Heart left ventricle (tissue), 16 donors: Measurements from ENCODE around the gene RPP40. TPM values are rescaled to one million over a fixed set of nuclear protein-coding genes. Genes with fewer than 3 reads are reported as not detected.

Experiments
- ATAC-seq, 4 donors: fragments of 200-7000 bp; cut with Tn5 transposase; one replicate each; pipeline ENCODE4 v1.9.1; 2020 to 2022; ENCODE audit warnings: moderate library complexity in 4 of 4, mild to moderate bottlenecking in 3 of 4, moderate number of reproducible peaks in 1 of 4
- DNase-seq, 5 donors: peaks; one replicate each; pipeline ENCODE4 v3.0.0-alpha.2; 2020
- H3K27ac ChIP-seq, 12 donors: fragments of 200-600 bp; sonication (generic) in 4 of 12; one replicate each; pipeline versions ENCODE4 v1.5.0 to v1.8.0; 2016 to 2022; ENCODE audit warnings: mild to moderate bottlenecking in 2 of 12
- H3K27me3 ChIP-seq, 9 donors: fragments of 200-600 bp; sonication (generic) in 2 of 9; one replicate each; pipeline versions ENCODE4 v1.5.1 to v1.8.0; 2016 to 2022; ENCODE audit warnings: mild to moderate bottlenecking in 3 of 9
- H3K36me3 ChIP-seq, 9 donors: fragments of 200-600 bp; sonication (generic) in 2 of 9; one replicate each; pipeline versions ENCODE4 v1.5.0 to v1.8.0; 2018 to 2022; ENCODE audit warnings: mild to moderate bottlenecking in 2 of 9
- H3K4me1 ChIP-seq, 12 donors: fragments of 200-600 bp; sonication (generic) in 4 of 12; one replicate each; pipeline versions ENCODE4 v1.5.0 to v1.8.0; 2016 to 2022; ENCODE audit warnings: mild to moderate bottlenecking in 3 of 12
- H3K4me3 ChIP-seq, 12 donors: fragments of 200-600 bp; sonication (generic) in 4 of 12; one replicate each; pipeline versions ENCODE4 v1.5.0 to v1.8.0; 2017 to 2022; ENCODE audit warnings: mild to moderate bottlenecking in 9 of 12, moderate library complexity in 4 of 12
- H3K9me3 ChIP-seq, 12 donors: fragments of 200-600 bp; sonication (generic) in 4 of 12; one replicate each; pipeline versions ENCODE4 v1.5.0 to v1.8.0; 2016 to 2022; ENCODE audit warnings: mild to moderate bottlenecking in 1 of 12
- POLR2A ChIP-seq, 2 donors: fragments of 450-650 bp; IDR thresholded peaks; one replicate each; pipeline ENCODE4 v1.6.1; 2017; ENCODE audit warnings: antibody characterized with exemption in 2 of 2, mild to moderate bottlenecking in 2 of 2, moderate library complexity in 2 of 2
- WGBS, 4 donors: extraction: QIAGEN DNeasy Blood & Tissue Kit in 2 of 4; methylation state at CpG; one replicate each; pipeline versions ENCODE4 v1.1.5 to v1.1.7; 2013 to 2018; 5-methylcytosine and 5-hydroxymethylcytosine counted together
- intact Hi-C, 10 donors: fragments of 100-400 bp; cut with DNase I; formaldehyde crosslinking; loops; one replicate each; pipeline versions ENCODE4 v1.11.1 to v1.14.2; 2022
- polyA plus RNA-seq, 2 donors: library from polyadenylated mRNA; stranded (reverse); fragments of 200-250 nt; gene quantifications; one replicate each; pipeline ENCODE4 v1.2.3, GENCODE V29; 2013
- total RNA-seq, 9 donors: library from RNA; depleted of rRNA in 2 of 9; stranded (reverse); fragments of >200 nt in 2 of 9; fragmentation: NEBNext Ultra II Directional in 3 of 9; extraction: Animal tissue kit (Norgen Biotek cat#: 25700) in 3 of 9; gene quantifications; one replicate each; pipeline versions ENCODE4 v1.1.0 to v1.2.4, GENCODE V29; 2016 to 2023
- TF ChIP-seq, protein P1 (sequence below), 12 donors: fragments of 200-600 bp; sonication (generic) in 4 of 12; IDR thresholded peaks; one replicate each; pipeline versions ENCODE4 v1.5.0 to v1.8.0; 2018 to 2022; ENCODE audit warnings: antibody characterized with exemption in 12 of 12, mild to moderate bottlenecking in 5 of 12
- donor health status: ischemic (EF 13 %, LVEDD 7.1; RV severe dilation, severe dysfunction).
- donor health status: healthy with polysubstance abuse.
- donor health status: DM: no; HTN: yes; CAD: no.
- donor health status: DM: no; HTN: no; CAD: no.
- donor health status: ischemic (EF 25% LVEDD 6.9; RV normal size, moderate dysfunction).
- donor health status: ischemic (EF 25% LVEDD 5.7; RV mildly dilated, moderate dysfunction).
- donor health status: healthy.
- donor health status: DM: yes; HTN: yes; CAD: no.
- donor health status: ischemic (EF 35%, LVEDD 5.7; RV mildly dilated, moderate dysfunction).
- donor health status: nonischemic (EF 11% LVEDD 7.7; RV severe dilation, severe dysfunction).
- donor health status: DM: yes; HTN: yes; CAD: no.
- donor health status: PGD.
- donor health status: ischemic (EF 29% LVEDD 5.4; RV normal size, mild dysfunction).
- donor health status: nonischemic (EF 23%, LVEDD 6.1; RV moderate dilation, normal function).

RPP40 gene
- total and polyA plus RNA-seq, 11 donors = 1.8 to 13.7 (median 3.6) TPM

DNA sequence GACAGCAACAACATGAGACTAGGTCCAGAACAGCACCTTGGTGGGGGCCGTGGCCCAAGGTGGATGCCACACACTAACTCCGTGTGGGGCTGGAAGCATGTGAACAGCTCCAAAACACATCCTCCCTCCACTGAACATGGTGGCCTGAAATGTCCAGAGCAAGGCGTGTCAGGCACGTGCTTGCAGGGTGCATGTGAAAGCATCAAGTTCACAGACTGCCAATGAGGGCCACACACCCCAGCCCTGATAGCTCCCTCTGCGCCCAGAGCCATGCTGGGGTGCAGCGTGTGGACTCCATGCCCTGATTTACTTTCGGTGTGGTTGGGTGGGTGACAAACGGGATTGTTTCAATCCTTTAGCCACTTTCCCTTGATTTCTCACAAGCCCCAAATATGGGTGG, 20.1 kb upstream of the RPP40 start:
- peaks cover 0 to 15% (median 2%) of the 10 kb centered on the region in 12 donors for H3K4me1 ChIP-seq
- 95 to 96% (median 96%) methylated on average over 6 to 8 of the region's 8 CpGs for WGBS, 4 donors
- no peak overlapping the region for H3K4me3 ChIP-seq
- TF ChIP-seq POLR2A (IDR thresholded peaks at IDR 0.05) = no peak
- TF ChIP-seq, protein P1, sequence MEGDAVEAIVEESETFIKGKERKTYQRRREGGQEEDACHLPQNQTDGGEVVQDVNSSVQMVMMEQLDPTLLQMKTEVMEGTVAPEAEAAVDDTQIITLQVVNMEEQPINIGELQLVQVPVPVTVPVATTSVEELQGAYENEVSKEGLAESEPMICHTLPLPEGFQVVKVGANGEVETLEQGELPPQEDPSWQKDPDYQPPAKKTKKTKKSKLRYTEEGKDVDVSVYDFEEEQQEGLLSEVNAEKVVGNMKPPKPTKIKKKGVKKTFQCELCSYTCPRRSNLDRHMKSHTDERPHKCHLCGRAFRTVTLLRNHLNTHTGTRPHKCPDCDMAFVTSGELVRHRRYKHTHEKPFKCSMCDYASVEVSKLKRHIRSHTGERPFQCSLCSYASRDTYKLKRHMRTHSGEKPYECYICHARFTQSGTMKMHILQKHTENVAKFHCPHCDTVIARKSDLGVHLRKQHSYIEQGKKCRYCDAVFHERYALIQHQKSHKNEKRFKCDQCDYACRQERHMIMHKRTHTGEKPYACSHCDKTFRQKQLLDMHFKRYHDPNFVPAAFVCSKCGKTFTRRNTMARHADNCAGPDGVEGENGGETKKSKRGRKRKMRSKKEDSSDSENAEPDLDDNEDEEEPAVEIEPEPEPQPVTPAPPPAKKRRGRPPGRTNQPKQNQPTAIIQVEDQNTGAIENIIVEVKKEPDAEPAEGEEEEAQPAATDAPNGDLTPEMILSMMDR (IDR thresholded peaks at IDR 0.05) = no peak
- DNase-seq (no peak), ATAC-seq (no peak)
- no peaks in the 10 kb centered on the region for H3K9me3 ChIP-seq
- intact Hi-C loops = no loop called here
- no peak overlapping the region for H3K27ac ChIP-seq
- no peaks in the 10 kb centered on the region for H3K27me3 ChIP-seq
- H3K36me3 ChIP-seq = no peaks in the 10 kb centered on the region

DNA sequence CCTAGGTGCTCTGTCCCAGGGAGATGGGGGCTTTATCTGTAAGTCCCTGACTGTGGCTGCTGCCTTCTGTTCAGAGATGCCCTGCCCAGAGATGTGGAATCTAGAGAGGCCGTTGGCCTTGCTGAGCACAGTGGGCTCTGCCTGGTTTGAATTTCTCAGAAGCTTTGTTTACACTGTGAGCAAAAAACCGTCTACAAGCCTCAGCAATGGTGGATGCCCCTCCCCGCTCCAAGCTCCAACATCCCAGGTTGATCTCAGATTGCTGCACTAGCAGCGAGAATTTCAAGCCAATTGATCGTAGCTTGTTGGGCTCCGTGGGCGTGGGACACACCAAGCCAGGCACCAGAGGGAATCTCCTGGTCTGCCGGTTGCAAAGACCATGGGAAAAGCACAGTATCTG, 16.3 kb upstream of the RPP40 start:
- Histone ChIP-seq H3K4me1 (no peaks in the 10 kb centered on the region), H3K27me3 (no peaks in the 10 kb centered on the region), H3K27ac (no peak overlapping the region), H3K9me3 (no peaks in the 10 kb centered on the region), H3K4me3 (no peak overlapping the region), H3K36me3 (no peaks in the 10 kb centered on the region)
- DNase-seq (no peak), ATAC-seq (no peak)
- TF ChIP-seq, protein P1 (IDR thresholded peaks at IDR 0.05) = no peak
- WGBS, 4 donors = 72 to 86% (median 78%) methylated on average over 7 to 8 of the region's 8 CpGs
- intact Hi-C loops = no loop called here

DNA sequence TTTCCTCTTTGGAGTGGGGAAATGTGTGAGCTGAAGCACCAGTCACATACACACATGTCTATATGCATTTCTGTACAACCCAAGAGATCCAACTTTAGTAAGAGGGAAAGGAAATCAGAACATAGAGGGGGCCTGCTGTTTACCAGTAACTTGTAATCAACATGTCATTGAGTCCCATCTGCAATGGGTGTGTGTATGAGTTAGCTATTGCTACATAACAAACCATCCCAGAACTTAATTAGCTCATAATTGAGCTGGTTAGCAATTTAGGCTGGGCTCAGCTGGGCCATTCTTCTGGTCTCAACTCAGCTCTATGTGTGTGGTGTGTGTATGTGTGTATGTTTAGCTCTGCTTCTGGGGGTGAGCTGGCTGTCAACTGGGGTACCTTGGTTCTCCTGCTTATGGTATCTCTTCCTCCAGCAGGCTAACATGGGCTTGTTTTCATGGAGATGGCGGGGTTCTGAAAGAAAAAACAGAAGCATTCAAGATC, 10.3 kb upstream of the RPP40 start:
- no peak overlapping the region for H3K4me3 ChIP-seq
- H3K4me1 ChIP-seq = no peaks in the 10 kb centered on the region
- TF ChIP-seq POLR2A (IDR thresholded peaks at IDR 0.05) = no peak
- TF ChIP-seq, protein P1 (IDR thresholded peaks at IDR 0.05) = no peak
- H3K9me3 ChIP-seq = peaks cover 0 to 9% (median 0%) of the 10 kb centered on the region in 12 donors
- 0 to 4% (median 0%) methylated on average over 1 of the region's 1 CpG for WGBS, 4 donors
- ATAC-seq (no peak), DNase-seq (no peak)
- intact Hi-C loops = no loop called here
- H3K27me3 ChIP-seq = no peaks in the 10 kb centered on the region
- H3K36me3 ChIP-seq = no peaks in the 10 kb centered on the region
- H3K27ac ChIP-seq = no peak overlapping the region

DNA sequence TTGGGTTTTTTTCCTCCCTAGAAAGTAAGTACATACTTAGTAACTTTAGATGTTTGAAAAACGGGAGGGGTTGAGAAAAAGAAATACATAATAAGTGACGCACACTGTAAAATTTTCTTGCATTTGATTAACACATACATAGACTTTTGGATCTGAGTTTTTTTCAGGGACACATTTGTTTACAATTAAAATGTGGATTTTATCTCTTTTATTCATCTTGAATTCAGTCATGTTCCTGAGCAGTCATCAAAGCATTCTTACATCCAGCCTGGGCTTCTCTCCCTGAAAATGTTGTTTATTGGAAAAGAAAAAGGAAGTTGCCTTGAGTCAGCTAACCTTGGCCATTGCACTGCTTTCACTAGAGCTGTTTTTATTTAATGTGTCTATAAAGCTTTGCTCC, 8.7 kb upstream of the RPP40 start:
- WGBS, 4 donors = 38 to 41% (median 40%) methylated on average over 2 of the region's 2 CpGs
- Histone ChIP-seq H3K4me1 (no peaks in the 10 kb centered on the region), H3K4me3 (no peak overlapping the region), H3K27ac (no peak overlapping the region), H3K36me3 (no peaks in the 10 kb centered on the region), H3K27me3 (no peaks in the 10 kb centered on the region), H3K9me3 (peaks cover 0 to 9% (median 0%) of the 10 kb centered on the region in 12 donors)
- ATAC-seq (no peak), DNase-seq (no peak)
- intact Hi-C loops = no loop called here
- TF ChIP-seq POLR2A (IDR thresholded peaks at IDR 0.05) = no peak
- TF ChIP-seq, protein P1 (IDR thresholded peaks at IDR 0.05) = no peak
